GM15510 (cell line): ENCODE measurements around the gene SF3B6.
A peak's percentile ranks its signal among the peaks of the same experiment; 100 is the strongest.

Source experiments
- POLR2A ChIP-seq: IDR thresholded peaks from 3 replicates; pipeline ENCODE4 v1.6.1; 2011; ENCODE audit warnings: borderline replicate concordance; ENCODE audit not compliant: insufficient read length; ENCODE audit errors: extremely low read depth

SF3B6 gene

GRCh38 chr2:24076849-24077534 lies 866 bp upstream of the SF3B6 start:
- no peak for TF ChIP-seq POLR2A

GRCh38 chr2:24075259-24075658 lies 867 bp downstream of the SF3B6 start:
- no peak for TF ChIP-seq POLR2A

GRCh38 chr2:24073816-24074215 lies 2.3 kb downstream of the SF3B6 start:
- no peak for TF ChIP-seq POLR2A

GRCh38 chr2:24072259-24072658 lies 3.9 kb downstream of the SF3B6 start:
- no peak for TF ChIP-seq POLR2A

- no peak for TF ChIP-seq POLR2A
These were observed 10.8 kb downstream of the SF3B6 start for GRCh38 chr2:24065341-24065740.

GRCh38 chr2:24058564-24059271 lies 17.4 kb downstream of the SF3B6 start:
- TF ChIP-seq POLR2A, result no peak

GRCh38 chr2:24055750-24056149 lies 20.4 kb downstream of the SF3B6 start:
- TF ChIP-seq POLR2A, result no peak

GRCh38 chr2:24054366-24055010 lies 21.6 kb downstream of the SF3B6 start:
- TF ChIP-seq POLR2A, result no peak

GRCh38 chr2:24052951-24053350 lies 23.2 kb downstream of the SF3B6 start:
- TF ChIP-seq POLR2A, result no peak

GRCh38 chr2:24051833-24052232 lies 24.3 kb downstream of the SF3B6 start:
- no peak for TF ChIP-seq POLR2A

- TF ChIP-seq POLR2A, result no peak
These were observed 25.8 kb downstream of the SF3B6 start for GRCh38 chr2:24050041-24050979.

GRCh38 chr2:24049485-24050021 lies 26.6 kb downstream of the SF3B6 start, which contains the start of gene FKBP1B:
Gene FKBP1B, plus strand, starts transcription at chr2:24049741. Its CDS starts 109 bp downstream, at chr2:24049850.
- peak; percentile 23 for TF ChIP-seq POLR2A

- TF ChIP-seq POLR2A, result no peak
These were observed 27.2 kb downstream of the SF3B6 start for GRCh38 chr2:24048769-24049484.

- TF ChIP-seq POLR2A, result no peak
These were observed 28.5 kb downstream of the SF3B6 start for GRCh38 chr2:24047703-24048033.
